HG02943 (cell line): Measurements from ENCODE around the gene CCDC142.
"Not testable (repeated sequence)": the region's sequence is repeated elsewhere in the genome, so short reads cannot be mapped to it uniquely, and the experiment has no call there.

ENCODE experiments used
- ATAC-seq: cut with Tn5 transposase; IDR thresholded peaks from one replicate; pipeline ENCODE4 v1.9.1; 2021; ENCODE audit warnings: mild to moderate bottlenecking, low read depth, moderate library complexity; ENCODE audit not compliant: unreplicated experiment

CCDC142 gene

GRCh38 chr2:74447230-74447999, 35.4 kb downstream of the CCDC142 start:
- no peak for ATAC-seq

- ATAC-seq = no peak
Observed at GRCh38 chr2:74444498-74445318, 38.1 kb downstream of the CCDC142 start.

GRCh38 chr2:74442483-74443297, 40.1 kb downstream of the CCDC142 start:
- not testable (repeated sequence) for ATAC-seq

GRCh38 chr2:74441690-74442482, 40.9 kb downstream of the CCDC142 start, which contains the start of gene RTKN:
Gene RTKN (minus strand): TSS chr2:74441937. CDS start chr2:74441816, 121 bp downstream.
- ATAC-seq = peak; percentile 51

- peak; percentile 20 for ATAC-seq
Observed at GRCh38 chr2:74441170-74441689, 41.6 kb downstream of the CCDC142 start.

- ATAC-seq = peak; percentile 69
Observed at GRCh38 chr2:74440378-74441169, 42.2 kb downstream of the CCDC142 start.

- ATAC-seq = no peak
Observed at GRCh38 chr2:74439803-74440377, 42.9 kb downstream of the CCDC142 start.

- ATAC-seq = no peak
Observed at GRCh38 chr2:74439373-74439772, 43.4 kb downstream of the CCDC142 start.

GRCh38 chr2:74438248-74438647, 44.5 kb downstream of the CCDC142 start:
- no peak for ATAC-seq

- ATAC-seq = no peak
Observed at GRCh38 chr2:74436848-74437695, 45.7 kb downstream of the CCDC142 start.

- no peak for ATAC-seq
Observed at GRCh38 chr2:74436111-74436805, 46.5 kb downstream of the CCDC142 start.

GRCh38 chr2:74430502-74430901, 52.3 kb downstream of the CCDC142 start:
- ATAC-seq = no peak

GRCh38 chr2:74429487-74430451, 53.0 kb downstream of the CCDC142 start:
- no peak for ATAC-seq

GRCh38 chr2:74428675-74429074, 54.1 kb downstream of the CCDC142 start:
- no peak for ATAC-seq

- no peak for ATAC-seq
Observed at GRCh38 chr2:74427551-74427950, 55.2 kb downstream of the CCDC142 start.

- no peak for ATAC-seq
Observed at GRCh38 chr2:74426181-74426758, 56.5 kb downstream of the CCDC142 start.
